Gastroesophageal sphincter (tissue), 3 donors: ENCODE data around the gene WWC1.

ENCODE experiments used
- EP300 ChIP-seq: sonication (generic); formaldehyde crosslinking; IDR thresholded peaks from one replicate; pipeline ENCODE4 v1.6.1; 2017; ENCODE audit warnings: antibody characterized with exemption, mild to moderate bottlenecking
- POLR2A ChIP-seq, 2 donors: fragments of 450-650 bp; IDR thresholded peaks; one replicate each; pipeline ENCODE4 v1.6.1; 2017; ENCODE audit warnings: antibody characterized with exemption in 2 of 2, mild to moderate bottlenecking in 2 of 2, moderate library complexity in 1 of 2
- POLR2AphosphoS5 ChIP-seq: sonication (generic); formaldehyde crosslinking; IDR thresholded peaks from one replicate; pipeline ENCODE4 v1.6.1; 2017; ENCODE audit warnings: antibody characterized with exemption
- TF ChIP-seq, protein P1 (sequence below), 4 experiments: fragments of 200-600 bp in 2 of 4; fragments of 450-650 bp in 2 of 4; sonication (generic) in 1 of 4; IDR thresholded peaks; one replicate each; pipeline ENCODE4 v1.5.1; 2017 to 2019; ENCODE audit warnings: antibody characterized with exemption in 4 of 4, mild to moderate bottlenecking in 2 of 4, moderate library complexity in 2 of 4

DNA sequence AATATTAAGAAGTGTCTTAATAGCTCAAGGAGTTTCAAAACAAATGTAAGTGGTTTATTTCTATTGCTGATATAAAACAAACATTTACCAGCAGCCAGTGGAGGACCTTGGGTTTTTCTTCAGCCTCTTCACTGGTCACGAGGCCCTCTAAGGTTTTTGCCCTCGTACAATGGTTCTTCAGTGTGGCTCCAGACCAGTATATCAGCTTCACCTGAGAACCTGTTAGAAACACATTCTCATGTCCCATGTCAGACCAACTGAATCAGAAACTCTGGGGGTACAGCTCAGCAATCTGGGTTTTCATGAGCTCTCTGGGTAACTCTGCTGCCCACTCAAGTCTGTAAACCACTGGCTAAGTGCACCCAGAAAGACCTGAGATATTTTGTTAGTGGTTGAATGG, 12.9 kb downstream of the WWC1 start:
- no peak for TF ChIP-seq POLR2A (IDR thresholded peaks at IDR 0.05)
- TF ChIP-seq, protein P1, sequence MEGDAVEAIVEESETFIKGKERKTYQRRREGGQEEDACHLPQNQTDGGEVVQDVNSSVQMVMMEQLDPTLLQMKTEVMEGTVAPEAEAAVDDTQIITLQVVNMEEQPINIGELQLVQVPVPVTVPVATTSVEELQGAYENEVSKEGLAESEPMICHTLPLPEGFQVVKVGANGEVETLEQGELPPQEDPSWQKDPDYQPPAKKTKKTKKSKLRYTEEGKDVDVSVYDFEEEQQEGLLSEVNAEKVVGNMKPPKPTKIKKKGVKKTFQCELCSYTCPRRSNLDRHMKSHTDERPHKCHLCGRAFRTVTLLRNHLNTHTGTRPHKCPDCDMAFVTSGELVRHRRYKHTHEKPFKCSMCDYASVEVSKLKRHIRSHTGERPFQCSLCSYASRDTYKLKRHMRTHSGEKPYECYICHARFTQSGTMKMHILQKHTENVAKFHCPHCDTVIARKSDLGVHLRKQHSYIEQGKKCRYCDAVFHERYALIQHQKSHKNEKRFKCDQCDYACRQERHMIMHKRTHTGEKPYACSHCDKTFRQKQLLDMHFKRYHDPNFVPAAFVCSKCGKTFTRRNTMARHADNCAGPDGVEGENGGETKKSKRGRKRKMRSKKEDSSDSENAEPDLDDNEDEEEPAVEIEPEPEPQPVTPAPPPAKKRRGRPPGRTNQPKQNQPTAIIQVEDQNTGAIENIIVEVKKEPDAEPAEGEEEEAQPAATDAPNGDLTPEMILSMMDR (IDR thresholded peaks at IDR 0.05): no peak
- TF ChIP-seq EP300: no peak
- TF ChIP-seq POLR2AphosphoS5: no peak
